SU-DHL-6 (cell line): ENCODE results near the gene PLA2G2A.

Experiments used
- H2AFZ ChIP-seq: fragments of 200-600 bp; sonication (generic); 2 replicates; pipeline ENCODE4 v1.6.1; 2014; ENCODE audit warnings: low read depth, mild to moderate bottlenecking, moderate library complexity, mixed read lengths, antibody characterized with exemption, low read length; ENCODE audit not compliant: severe bottlenecking
- H3F3A ChIP-seq: fragments of 200-600 bp; shearing (Covaris generic); 2 replicates; pipeline ENCODE4 v1.6.0; 2016; ENCODE audit warnings: antibody characterized with exemption, mild to moderate bottlenecking; ENCODE audit not compliant: insufficient read depth
- H3K27ac ChIP-seq: fragments of 200-600 bp; sonication (generic); 2 replicates; pipeline ENCODE4 v1.5.1; 2016; ENCODE audit warnings: low read depth, mild to moderate bottlenecking, low read length, moderate library complexity, mixed read lengths
- H3K27me3 ChIP-seq: fragments of 200-600 bp; sonication (generic), shearing (Covaris generic); 2 replicates; pipeline ENCODE4 v1.6.0; 2014; ENCODE audit warnings: mild to moderate bottlenecking, low read length
- H3K36me3 ChIP-seq: fragments of 200-600 bp; sonication (generic); 2 replicates; pipeline ENCODE4 v1.6.1; 2014; ENCODE audit warnings: mild to moderate bottlenecking, low read length, mixed read lengths
- H3K4me2 ChIP-seq: fragments of 300-600, 200-600 bp; shearing (Covaris generic), sonication (generic); 2 replicates; pipeline ENCODE4 v1.6.0; 2014; ENCODE audit warnings: low read length, low read depth, mild to moderate bottlenecking; ENCODE audit not compliant: poor library complexity, severe bottlenecking
- H3K4me3 ChIP-seq: fragments of 200-600 bp; sonication (generic); 2 replicates; pipeline ENCODE4 v1.5.1; 2014; ENCODE audit warnings: antibody characterized with exemption, low read length, mild to moderate bottlenecking, mixed read lengths; ENCODE audit not compliant: insufficient read depth, poor library complexity, severe bottlenecking
- H3K79me2 ChIP-seq: fragments of 200-600 bp; sonication (generic); 2 replicates; pipeline ENCODE4 v1.6.1; 2014; ENCODE audit warnings: mild to moderate bottlenecking, low read length, moderate library complexity; ENCODE audit not compliant: insufficient read depth
- H3K9ac ChIP-seq: fragments of 200-600 bp; sonication (generic); 2 replicates; pipeline ENCODE4 v1.7.0; 2014; ENCODE audit warnings: mild to moderate bottlenecking, low read length
- H3K9me2 ChIP-seq: fragments of 200-600 bp; sonication (generic); replicated peaks from 2 replicates; pipeline ENCODE4 v1.6.1; 2014; ENCODE audit warnings: low read length; ENCODE audit not compliant: insufficient read depth
- H3K9me3 ChIP-seq: fragments of 200-600 bp; sonication (generic); 2 replicates; pipeline ENCODE4 v1.6.1; 2014; ENCODE audit warnings: low read length, mixed read lengths; ENCODE audit not compliant: insufficient read depth
- H4K20me1 ChIP-seq: fragments of 200-600 bp; sonication (generic); 2 replicates; pipeline ENCODE4 v1.6.1; 2014; ENCODE audit warnings: low read depth, mild to moderate bottlenecking, antibody characterized with exemption, low read length, moderate library complexity, mixed read lengths
- EZH2phosphoT487 ChIP-seq: fragments of 200-600 bp; sonication (generic), shearing (Covaris generic); conservative IDR thresholded peaks from 2 replicates; pipeline ENCODE4 v1.6.1; 2018; ENCODE audit warnings: mild to moderate bottlenecking, antibody characterized with exemption, low read length, moderate library complexity, mixed read lengths
- TF ChIP-seq, protein P1 (sequence below): fragments of 200-600 bp; sonication (generic); IDR thresholded peaks from one replicate; pipeline ENCODE4 v1.5.1; 2017; ENCODE audit warnings: antibody characterized with exemption, mild to moderate bottlenecking, low read length, moderate library complexity; ENCODE audit not compliant: insufficient read depth, poor library complexity, severe bottlenecking

Gene PLA2G2A

DNA sequence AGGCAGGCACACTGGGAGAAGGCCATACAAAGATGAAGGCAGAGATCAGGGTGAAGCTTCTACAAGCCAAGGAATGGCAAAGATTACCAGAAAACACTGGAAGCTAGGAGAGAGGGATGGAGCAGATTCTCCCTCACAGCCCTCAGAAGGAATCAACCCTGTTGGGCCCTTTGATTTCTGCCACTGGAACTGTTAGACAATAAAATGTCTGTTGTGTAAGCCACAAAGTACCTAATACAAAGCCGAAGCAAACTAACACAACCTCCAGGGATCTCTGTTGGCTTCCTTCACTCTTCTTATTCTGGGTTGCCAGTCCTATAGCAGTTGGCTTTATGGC lies 1.7 kb upstream of the PLA2G2A start:
- Histone ChIP-seq H3K4me3 (no peak overlapping the region), H2AFZ (no peak overlapping the region), H3K9me3 (no peaks in the 10 kb centered on the region), H3K36me3 (no peaks in the 10 kb centered on the region), H3K27ac (no peak overlapping the region), H3K9ac (no peak overlapping the region), H4K20me1 (no peaks in the 10 kb centered on the region), H3K27me3 (no peaks in the 10 kb centered on the region), H3K9me2 (no peaks in the 10 kb centered on the region), H3F3A (no peaks in the 10 kb centered on the region), H3K79me2 (no peaks in the 10 kb centered on the region), H3K4me2 (no peak overlapping the region)
- TF ChIP-seq, protein P1, sequence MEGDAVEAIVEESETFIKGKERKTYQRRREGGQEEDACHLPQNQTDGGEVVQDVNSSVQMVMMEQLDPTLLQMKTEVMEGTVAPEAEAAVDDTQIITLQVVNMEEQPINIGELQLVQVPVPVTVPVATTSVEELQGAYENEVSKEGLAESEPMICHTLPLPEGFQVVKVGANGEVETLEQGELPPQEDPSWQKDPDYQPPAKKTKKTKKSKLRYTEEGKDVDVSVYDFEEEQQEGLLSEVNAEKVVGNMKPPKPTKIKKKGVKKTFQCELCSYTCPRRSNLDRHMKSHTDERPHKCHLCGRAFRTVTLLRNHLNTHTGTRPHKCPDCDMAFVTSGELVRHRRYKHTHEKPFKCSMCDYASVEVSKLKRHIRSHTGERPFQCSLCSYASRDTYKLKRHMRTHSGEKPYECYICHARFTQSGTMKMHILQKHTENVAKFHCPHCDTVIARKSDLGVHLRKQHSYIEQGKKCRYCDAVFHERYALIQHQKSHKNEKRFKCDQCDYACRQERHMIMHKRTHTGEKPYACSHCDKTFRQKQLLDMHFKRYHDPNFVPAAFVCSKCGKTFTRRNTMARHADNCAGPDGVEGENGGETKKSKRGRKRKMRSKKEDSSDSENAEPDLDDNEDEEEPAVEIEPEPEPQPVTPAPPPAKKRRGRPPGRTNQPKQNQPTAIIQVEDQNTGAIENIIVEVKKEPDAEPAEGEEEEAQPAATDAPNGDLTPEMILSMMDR = no peak
- TF ChIP-seq EZH2phosphoT487 = no peak

DNA sequence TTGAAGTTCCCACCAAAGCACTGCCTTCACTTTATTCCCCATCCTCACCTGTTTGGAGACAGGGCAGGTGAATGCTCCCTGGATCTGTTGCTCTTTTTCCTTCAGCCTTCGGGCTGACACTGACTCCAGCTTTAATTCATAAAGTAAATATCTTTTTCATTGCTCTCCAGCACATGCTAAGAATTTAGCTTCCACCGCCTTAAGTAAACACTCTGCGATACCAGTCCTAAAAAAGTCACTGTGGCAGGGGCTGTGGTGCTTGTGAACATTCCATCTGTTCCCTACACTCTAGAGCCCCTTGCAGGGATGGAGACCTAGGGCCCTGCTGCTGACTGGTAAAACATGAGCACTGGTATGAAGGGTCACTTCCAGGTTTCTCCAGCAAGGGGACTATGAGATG lies 896 bp upstream of the PLA2G2A start:
- Histone ChIP-seq H3K9me3 (no peaks in the 10 kb centered on the region), H3K79me2 (no peaks in the 10 kb centered on the region), H3K27ac (no peak overlapping the region), H3K4me3 (no peak overlapping the region), H3F3A (no peaks in the 10 kb centered on the region), H2AFZ (no peak overlapping the region), H3K36me3 (no peaks in the 10 kb centered on the region), H3K9me2 (no peaks in the 10 kb centered on the region), H4K20me1 (no peaks in the 10 kb centered on the region), H3K4me2 (no peak overlapping the region), H3K27me3 (no peaks in the 10 kb centered on the region), H3K9ac (no peak overlapping the region)
- TF ChIP-seq EZH2phosphoT487 = no peak
- TF ChIP-seq, protein P1 = no peak

DNA sequence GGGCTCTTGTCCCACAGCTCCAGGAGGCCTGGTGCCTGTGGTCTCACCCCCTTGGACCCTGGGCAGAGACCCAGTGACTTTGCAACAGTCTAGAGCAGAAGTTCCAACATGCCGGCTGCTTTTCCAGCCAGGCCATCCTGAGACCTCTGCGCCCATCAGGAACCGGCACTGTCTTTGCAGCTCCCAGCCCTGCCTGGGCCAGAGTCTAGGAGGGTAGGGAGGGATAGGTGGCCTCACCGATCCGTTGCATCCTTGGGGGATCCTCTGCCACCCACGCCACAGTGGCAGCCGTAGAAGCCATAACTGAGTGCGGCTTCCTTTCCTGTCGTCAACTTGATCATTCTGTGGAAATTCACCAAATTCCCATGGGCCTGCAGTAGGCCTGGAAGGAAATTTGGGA lies 1.3 kb downstream of the PLA2G2A start:
- no peak overlapping the region for H3K9ac ChIP-seq
- H3K27me3 ChIP-seq = no peaks in the 10 kb centered on the region
- no peak overlapping the region for H3K4me3 ChIP-seq
- TF ChIP-seq, protein P1 = no peak
- TF ChIP-seq EZH2phosphoT487 = no peak
- H3F3A ChIP-seq = no peaks in the 10 kb centered on the region
- no peaks in the 10 kb centered on the region for H3K79me2 ChIP-seq
- H2AFZ ChIP-seq = no peak overlapping the region
- H3K9me3 ChIP-seq = no peaks in the 10 kb centered on the region
- H4K20me1 ChIP-seq = no peaks in the 10 kb centered on the region
- H3K27ac ChIP-seq = no peak overlapping the region
- H3K36me3 ChIP-seq = no peaks in the 10 kb centered on the region
- no peak overlapping the region for H3K4me2 ChIP-seq
- no peaks in the 10 kb centered on the region for H3K9me2 ChIP-seq
